GM18519 (cell line): Measurements from ENCODE around the gene ANGEL1.
A peak's percentile ranks its signal among the peaks of the same experiment; 100 is the strongest.

Source experiments
- ATAC-seq: cut with Tn5 transposase; IDR thresholded peaks from one replicate; pipeline ENCODE4 v1.9.1; 2021; ENCODE audit warnings: mild to moderate bottlenecking, moderate library complexity; ENCODE audit not compliant: unreplicated experiment, low FRiP score

Gene ANGEL1

GRCh38 chr14:76812422-76813383, at the start of gene ANGEL1:
TSS of gene ANGEL1 (minus strand) at chr14:76812882. CDS start at chr14:76812827, 55 bp downstream.
- peak; percentile 54 for ATAC-seq

GRCh38 chr14:76861574-76862255, 49.0 kb upstream of the ANGEL1 start:
- no peak for ATAC-seq

- no peak for ATAC-seq
Measured at GRCh38 chr14:76856769-76857168, 44.1 kb upstream of the ANGEL1 start.

GRCh38 chr14:76855066-76855465, 42.4 kb upstream of the ANGEL1 start:
- no peak for ATAC-seq

GRCh38 chr14:76848879-76849278, 36.2 kb upstream of the ANGEL1 start:
- no peak for ATAC-seq

- no peak for ATAC-seq
Measured at GRCh38 chr14:76846331-76847047, 33.8 kb upstream of the ANGEL1 start.

GRCh38 chr14:76844223-76844622, 31.5 kb upstream of the ANGEL1 start:
- ATAC-seq = no peak

- no peak for ATAC-seq
Measured at GRCh38 chr14:76842414-76842813, 29.7 kb upstream of the ANGEL1 start.

GRCh38 chr14:76837524-76837923, 24.8 kb upstream of the ANGEL1 start:
- ATAC-seq = no peak

- ATAC-seq = no peak
Measured at GRCh38 chr14:76836029-76836630, 23.4 kb upstream of the ANGEL1 start.

GRCh38 chr14:76834241-76834661, 21.6 kb upstream of the ANGEL1 start:
- ATAC-seq = no peak

- no peak for ATAC-seq
Measured at GRCh38 chr14:76833011-76833410, 20.3 kb upstream of the ANGEL1 start.

- no peak for ATAC-seq
Measured at GRCh38 chr14:76832503-76832988, 19.9 kb upstream of the ANGEL1 start.

- no peak for ATAC-seq
Measured at GRCh38 chr14:76830556-76830955, 17.9 kb upstream of the ANGEL1 start.

GRCh38 chr14:76829650-76830421, 17.2 kb upstream of the ANGEL1 start:
- ATAC-seq = no peak

- no peak for ATAC-seq
Measured at GRCh38 chr14:76829013-76829365, 16.3 kb upstream of the ANGEL1 start.

GRCh38 chr14:76828339-76829012, 15.8 kb upstream of the ANGEL1 start:
- no peak for ATAC-seq

- no peak for ATAC-seq
Measured at GRCh38 chr14:76827696-76828296, 15.1 kb upstream of the ANGEL1 start.

- no peak for ATAC-seq
Measured at GRCh38 chr14:76826122-76826521, 13.4 kb upstream of the ANGEL1 start, which contains the start of gene LRRC74A. TSS of gene LRRC74A (plus strand) at chr14:76826408. CDS start at chr14:76826698, 290 bp downstream.
